Adrenal gland (tissue), 12 donors: Measurements from ENCODE around the gene NUP153. TPM values are rescaled to one million over a fixed set of nuclear protein-coding genes. Genes with fewer than 3 reads are reported as not detected.
"Not testable (repeated sequence)": the region's sequence is repeated elsewhere in the genome, so short reads cannot be mapped to it uniquely, and the experiment has no call there.

Experiments
- DNase-seq, 7 donors: peaks; one replicate each; pipeline ENCODE4 v3.0.0-alpha.2; 2019 to 2020
- H3K27ac ChIP-seq, 5 donors: fragments of 200-600 bp; sonication (generic) in 4 of 5; 1 replicate in 3 of 5; 2 replicates in 2 of 5; pipeline versions ENCODE4 v1.5.1 to v1.8.0; 2016 to 2020; ENCODE audit warnings: mild to moderate bottlenecking in 1 of 5
- H3K27me3 ChIP-seq: fragments of 200-600 bp; 2 replicates; pipeline ENCODE4 v1.8.0; 2021
- H3K36me3 ChIP-seq, 2 donors: fragments of 200-600 bp; replicated peaks in 1 of 2; 1 replicate in 1 of 2; 2 replicates in 1 of 2; pipeline versions ENCODE4 v1.5.1 to v1.8.0; 2018 to 2022
- H3K4me1 ChIP-seq, 2 donors: fragments of 200-600 bp; replicated peaks in 1 of 2; 1 replicate in 1 of 2; 2 replicates in 1 of 2; pipeline versions ENCODE4 v1.5.1 to v1.8.0; 2018 to 2021
- H3K4me3 ChIP-seq, 4 donors: fragments of 200-600 bp; sonication (generic) in 3 of 4; one replicate each; pipeline ENCODE4 v1.5.1; 2016 to 2018
- H3K9me3 ChIP-seq, 3 donors: fragments of 200-600 bp; sonication (generic) in 1 of 3; replicated peaks in 1 of 3; 1 replicate in 2 of 3; 2 replicates in 1 of 3; pipeline versions ENCODE4 v1.5.1 to v1.8.0; 2016 to 2021
- CTCF ChIP-seq, 6 experiments: fragments of 450-650 bp in 4 of 6; fragments of 200-600 bp in 2 of 6; sonication (generic) in 1 of 6; IDR thresholded peaks; 1 replicate in 5 of 6; 2 replicates in 1 of 6; pipeline versions ENCODE4 v1.5.1 to v1.8.0; 2016 to 2021; ENCODE audit warnings: antibody characterized with exemption in 6 of 6, mild to moderate bottlenecking in 2 of 6, moderate library complexity in 1 of 6
- POLR2A ChIP-seq, 2 donors: fragments of 450-650 bp; IDR thresholded peaks; one replicate each; pipeline ENCODE4 v1.6.1; 2017; ENCODE audit warnings: antibody characterized with exemption in 2 of 2, mild to moderate bottlenecking in 2 of 2, moderate library complexity in 1 of 2
- WGBS, 4 donors: extraction: QIAGEN DNeasy Blood & Tissue Kit in 2 of 4; methylation state at CpG; one replicate each; pipeline versions ENCODE4 v1.1.5 to v1.1.7; 2013 to 2017; 5-methylcytosine and 5-hydroxymethylcytosine counted together
- intact Hi-C, 2 donors: fragments of 100-400 bp; cut with DNase I; formaldehyde crosslinking; loops; one replicate each; pipeline versions ENCODE4 v1.14.1 to v1.15.0; 2022 to 2023
- polyA plus RNA-seq, 3 donors: library from polyadenylated mRNA; stranded (reverse); fragments of 200-250 nt in 2 of 3; fragments of 350-450 nt in 1 of 3; fragmentation: Illumina TruSeq in 1 of 3; extraction: RNeasy Lipid Tissue Mini Kit (QIAGEN cat#74804) in 1 of 3; gene quantifications; one replicate each; pipeline ENCODE4 v1.2.3, GENCODE V29; 2013 to 2014
- total RNA-seq, 9 donors: library from RNA; depleted of rRNA in 4 of 9; stranded (reverse); fragments of >200 nt in 4 of 9; fragments of 120-200 nt in 1 of 9; fragmentation: NEBNext Ultra II Directional in 1 of 9; extraction: Animal tissue kit (Norgen Biotek cat#: 25700) in 1 of 9; gene quantifications; one replicate each; pipeline versions ENCODE4 v1.1.0 to v1.2.4, GENCODE V29; 2013 to 2023
- donor health status: healthy with polysubstance abuse.
- donor health status: Bipolar disorder and iron deficiency.
- donor health status: DM: yes; HTN: yes; CAD: no.
- donor health status: DM: no; HTN: no; CAD: no.
- donor health status: DM: no; HTN: no; CAD: no.
- donor health status: DM: yes; HTN: yes; CAD: no.

Gene NUP153
- total and polyA plus RNA-seq, 12 donors = 4.6 to 31.4 (median 28.2) TPM

GRCh38 chr6:17585766-17586490 lies 120.8 kb downstream of the NUP153 start:
- WGBS, 4 donors = 64 to 76% (median 75%) methylated on average over 7 of the region's 7 CpGs
- H3K9me3 ChIP-seq = no peaks in the 10 kb centered on the region
- H3K4me3 ChIP-seq = no peak overlapping the region
- intact Hi-C loops = loop anchor here (2.0 to 10.0 kb wide), 3 partner anchors 209 to 539 kb away; partner anchors contain the start of gene NHLRC1 (in 1 of the 2)
- no peaks in the 10 kb centered on the region for H3K4me1 ChIP-seq
- no peak for DNase-seq
- H3K36me3 ChIP-seq = no peaks in the 10 kb centered on the region
- no peaks in the 10 kb centered on the region for H3K27me3 ChIP-seq
- no peak overlapping the region for H3K27ac ChIP-seq
- no peak for TF ChIP-seq POLR2A (IDR thresholded peaks at IDR 0.05)
- TF ChIP-seq CTCF (IDR thresholded peaks at IDR 0.05) = peak in 2 of 6 experiments; percentile 12 to 13

- Histone ChIP-seq H3K27me3 (no peaks in the 10 kb centered on the region), H3K4me3 (peak overlapping the region in 1 of 4 donors; percentile 9), H3K9me3 (no peaks in the 10 kb centered on the region), H3K27ac (peak overlapping the region in 3 of 5 donors; percentile 30 to 40 (median 33)), H3K36me3 (no peaks in the 10 kb centered on the region), H3K4me1 (peaks cover 0 to 5% of the 10 kb centered on the region in 2 donors)
- WGBS, 4 donors = 0 to 7% (median 4%) methylated on average over 7 of the region's 7 CpGs
- intact Hi-C loops = loop anchor here (2.0 to 10.0 kb wide), 4 partner anchors 210 to 540 kb away; partner anchors contain the start of gene NHLRC1 (in 1 of the 2)
- TF ChIP-seq POLR2A (IDR thresholded peaks at IDR 0.05) (no peak), CTCF (IDR thresholded peaks at IDR 0.05) (peak; percentile 76 to 99 (median 90))
- peak; percentile 44 to 63 (median 51) for DNase-seq
Measured at GRCh38 chr6:17584241-17584803, 122.4 kb downstream of the NUP153 start.

GRCh38 chr6:17583811-17584210 lies 122.9 kb downstream of the NUP153 start:
- peak in 2 of 7 donors; percentile 24 for DNase-seq
- H3K4me3 ChIP-seq = peak overlapping the region in 1 of 4 donors; percentile 9

GRCh38 chr6:17581282-17581681 lies 125.4 kb downstream of the NUP153 start:
- not testable (repeated sequence) for H3K4me1 ChIP-seq, H3K27ac ChIP-seq, DNase-seq, H3K27me3 ChIP-seq, H3K36me3 ChIP-seq, H3K4me3 ChIP-seq, H3K9me3 ChIP-seq
- WGBS, 4 donors = 93 to 97% (median 95%) methylated on average over 6 to 7 of the region's 7 CpGs
- intact Hi-C loops = loop anchor here (5.0 to 10.0 kb wide), 3 partner anchors 214 to 544 kb away; partner anchors contain the start of gene NHLRC1 (in 1 of the 2)

More at GRCh38 chr6:17583811-17584210, 122.9 kb downstream of the NUP153 start:
- H3K36me3 ChIP-seq = no peaks in the 10 kb centered on the region
- no peaks in the 10 kb centered on the region for H3K27me3 ChIP-seq
- H3K27ac ChIP-seq = peak overlapping the region in 3 of 5 donors; percentile 30 to 40 (median 33)
- no peaks in the 10 kb centered on the region for H3K9me3 ChIP-seq
- TF ChIP-seq CTCF (IDR thresholded peaks at IDR 0.05) (no peak), POLR2A (IDR thresholded peaks at IDR 0.05) (no peak)
- 7 to 21% (median 14%) methylated on average over 5 of the region's 5 CpGs for WGBS, 4 donors
- intact Hi-C loops = loop anchor here (2.0 to 10.0 kb wide), 4 partner anchors 211 to 541 kb away; partner anchors contain the start of gene NHLRC1 (in 1 of the 2)
- H3K4me1 ChIP-seq = peaks cover 0 to 5% of the 10 kb centered on the region in 2 donors
